Sigmoid colon (tissue), 4 donors: Measurements from ENCODE around the gene CHST6.

Experiments
- CTCF ChIP-seq, 4 experiments: fragments of 450-650 bp in 3 of 4; fragments of 200-600 bp in 1 of 4; IDR thresholded peaks; one replicate each; pipeline ENCODE4 v1.5.1; 2016 to 2019; ENCODE audit warnings: antibody characterized with exemption in 4 of 4, mild to moderate bottlenecking in 3 of 4, moderate library complexity in 2 of 4
- EP300 ChIP-seq, 4 donors: sonication (generic); formaldehyde crosslinking; IDR thresholded peaks; one replicate each; pipeline ENCODE4 v1.6.1; 2017; ENCODE audit warnings: antibody characterized with exemption in 4 of 4
- POLR2A ChIP-seq, 2 donors: fragments of 450-650 bp; IDR thresholded peaks; one replicate each; pipeline ENCODE4 v1.6.1; 2016; ENCODE audit warnings: antibody characterized with exemption in 2 of 2, mild to moderate bottlenecking in 2 of 2, moderate library complexity in 2 of 2

- TF ChIP-seq CTCF (IDR thresholded peaks at IDR 0.05) (no peak), POLR2A (IDR thresholded peaks at IDR 0.05) (peak in 1 of 2 donors; percentile 74), EP300 (IDR thresholded peaks at IDR 0.05) (no peak)
Observed at GRCh38 chr16:75535901-75536300, 40.7 kb upstream of the CHST6 start, which contains the start of gene CHST5.
